CD4-positive, alpha-beta T cell treated with Interleukin-21 for 1 hour (primary cell): ENCODE measurements around the gene DSCAML1.

Experiments used
- DNase-seq: peaks from one replicate; pipeline ENCODE4 v3.0.0-alpha.2; 2020

The DSCAML1 gene

DNA sequence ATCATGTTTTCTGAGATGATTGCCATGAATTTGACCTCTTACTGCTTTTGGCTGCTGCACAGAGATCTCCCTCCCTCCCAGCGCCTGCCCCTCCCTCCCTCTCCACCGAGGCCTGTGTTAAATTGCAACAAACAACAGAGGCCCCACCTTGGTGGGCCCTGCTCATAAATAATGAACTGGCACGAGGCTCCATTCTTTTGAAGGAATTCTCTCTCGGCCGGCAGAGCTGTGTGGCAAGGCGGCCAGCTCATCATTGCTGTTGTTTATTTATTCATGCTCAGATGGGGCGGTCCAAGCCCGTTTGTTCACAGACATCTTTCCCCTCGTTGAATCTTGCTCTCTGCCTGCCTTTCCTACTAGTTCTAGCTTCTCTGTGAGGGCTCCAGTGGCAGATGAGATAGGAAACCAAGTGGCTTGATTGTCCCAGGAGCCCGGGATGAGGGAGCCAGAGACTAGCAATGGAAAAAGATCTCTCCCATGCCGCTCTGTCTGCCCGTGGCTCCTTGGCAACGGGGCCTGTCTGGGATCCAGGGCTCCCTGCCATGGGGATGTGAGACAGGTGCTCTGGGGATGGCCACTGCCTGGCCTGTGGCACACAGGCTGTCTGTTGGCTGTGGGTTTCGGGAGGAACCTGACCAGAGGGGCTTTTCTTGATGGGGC lies 192.6 kb downstream of the DSCAML1 start:
- DNase-seq: no peak

DNA sequence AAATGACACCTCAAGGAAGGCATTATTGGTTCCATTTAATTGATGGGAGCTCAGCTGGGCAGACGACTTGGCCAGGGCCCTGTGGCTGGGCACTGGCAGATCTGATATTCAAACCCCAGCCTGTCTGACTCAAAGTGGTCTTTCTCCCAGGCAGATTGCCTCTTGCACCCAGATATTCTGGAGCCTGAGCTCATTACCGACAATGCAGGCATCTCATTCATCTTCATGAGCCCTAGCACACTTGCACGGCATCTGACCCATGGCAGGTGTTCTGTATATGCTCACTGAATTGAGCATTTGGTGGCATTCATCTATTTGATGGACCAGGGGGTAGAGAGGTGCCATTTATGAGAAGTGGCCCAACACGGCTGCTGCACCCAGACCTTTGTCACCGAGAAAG lies 193.1 kb downstream of the DSCAML1 start:
- no peak for DNase-seq

DNA sequence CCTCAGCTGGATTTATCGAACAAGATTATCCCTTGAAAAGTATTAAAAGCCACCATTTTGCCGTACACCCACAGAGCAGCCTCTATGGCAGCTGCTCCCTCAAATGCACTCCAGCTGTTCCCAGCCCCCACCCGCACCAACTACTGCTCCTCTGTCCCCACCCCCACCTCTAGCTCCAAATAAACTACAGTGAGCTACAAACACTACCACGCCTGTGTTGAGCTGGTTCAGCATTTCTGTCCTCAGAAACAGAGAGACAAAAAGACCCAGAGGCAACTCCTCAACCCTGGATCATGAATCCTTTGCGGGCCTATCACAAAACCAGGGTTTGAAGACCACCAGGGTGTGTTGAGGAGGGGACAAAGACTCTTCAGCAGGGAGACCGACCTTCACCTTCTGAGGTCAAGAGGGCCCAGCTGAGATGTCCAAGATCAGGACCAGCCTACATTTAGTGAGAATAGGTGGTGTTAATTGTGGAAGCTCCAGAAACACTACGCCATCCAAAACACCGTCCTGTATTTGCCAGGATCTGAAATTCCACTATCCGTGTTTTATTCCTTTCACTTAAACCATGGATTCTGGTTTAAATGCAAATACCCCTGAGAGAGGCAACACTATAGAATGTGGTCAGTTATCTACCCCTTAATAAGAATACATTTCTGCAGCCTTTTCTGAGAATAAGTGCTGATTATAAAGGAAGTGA lies 195.9 kb downstream of the DSCAML1 start:
- no peak for DNase-seq

DNA sequence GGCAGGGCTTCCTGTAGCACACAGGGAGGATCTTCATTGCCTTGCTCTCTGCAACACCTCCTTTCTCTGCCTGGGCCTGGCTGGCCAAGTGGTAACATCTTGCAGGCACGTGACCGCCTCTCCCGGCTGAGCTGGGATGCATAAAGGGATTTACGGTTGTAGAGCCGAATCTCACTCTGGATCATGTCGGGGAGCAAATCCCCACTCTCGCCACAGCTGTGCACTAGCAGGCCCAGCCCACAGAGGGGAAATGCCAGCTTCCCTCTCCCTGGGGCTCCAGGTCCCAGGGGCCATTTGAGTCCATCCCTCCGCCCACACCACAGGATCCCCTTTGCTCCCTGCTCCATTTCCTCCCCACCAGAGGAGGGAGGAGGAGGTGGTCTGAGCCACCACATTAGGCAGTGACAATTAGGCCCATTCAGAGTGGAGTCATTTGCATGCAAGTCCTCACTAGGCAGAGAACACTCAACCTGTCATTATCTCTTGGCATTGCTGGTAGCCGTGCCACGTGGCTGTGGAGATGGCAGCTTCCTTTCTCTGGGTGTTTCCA lies 196.7 kb downstream of the DSCAML1 start:
- no peak for DNase-seq

DNA sequence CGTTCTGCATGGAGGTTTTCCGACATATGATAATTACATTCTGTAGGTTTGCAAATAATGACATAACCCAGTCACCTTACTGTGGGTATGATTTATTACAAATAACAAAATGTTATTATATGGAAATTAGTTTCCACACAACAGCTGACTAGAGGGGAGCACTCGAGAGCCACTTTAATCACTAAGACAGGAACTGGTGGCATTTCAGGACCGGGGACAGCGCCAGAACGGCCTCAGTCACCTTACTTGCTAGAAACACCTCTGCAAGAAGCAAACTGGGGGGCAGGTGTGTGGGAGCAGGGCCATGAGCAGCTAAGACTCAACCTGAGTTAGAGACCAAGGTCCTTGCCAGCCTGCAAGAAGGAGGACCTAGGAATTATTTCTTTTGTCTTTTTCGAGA lies 199.9 kb downstream of the DSCAML1 start:
- DNase-seq: peak; percentile 9

DNA sequence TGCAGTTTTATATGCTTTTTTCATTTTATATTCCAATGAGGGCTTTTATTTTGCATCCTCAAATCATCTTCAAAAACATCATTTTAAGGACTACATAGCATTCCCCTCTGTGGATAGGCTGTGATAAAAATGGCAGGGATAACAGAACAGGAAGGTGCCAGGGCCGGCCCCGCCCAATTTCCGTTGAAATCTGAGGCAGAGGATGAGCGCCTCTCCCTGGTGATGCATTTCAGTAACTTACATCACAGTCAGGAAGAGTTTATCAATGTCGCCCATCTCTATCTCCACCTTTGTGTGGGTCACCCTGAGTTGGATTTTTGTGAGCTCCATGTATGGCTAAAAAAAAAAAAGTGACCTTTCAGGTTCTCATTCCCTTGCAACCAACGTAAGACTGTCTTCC lies 201.6 kb downstream of the DSCAML1 start:
- no peak for DNase-seq

DNA sequence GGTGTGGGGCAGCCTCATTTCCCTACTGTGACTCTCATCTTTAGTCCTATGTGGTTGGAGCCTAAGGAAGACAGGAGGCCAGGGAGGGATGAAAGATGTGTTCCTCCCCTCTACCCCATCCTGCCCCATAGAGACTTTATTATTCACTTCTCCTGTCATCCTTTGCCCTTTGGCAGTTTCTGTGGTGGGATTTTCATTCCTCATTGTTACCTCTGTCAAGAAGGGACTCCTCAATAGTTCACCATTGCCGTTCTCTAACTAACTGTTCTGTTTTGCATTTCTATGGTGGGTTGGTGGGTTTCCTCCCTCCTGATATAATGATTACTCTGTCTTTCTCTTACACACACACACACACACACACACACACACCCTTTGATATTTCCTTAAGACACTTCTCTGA lies 202.3 kb downstream of the DSCAML1 start:
- DNase-seq: no peak

DNA sequence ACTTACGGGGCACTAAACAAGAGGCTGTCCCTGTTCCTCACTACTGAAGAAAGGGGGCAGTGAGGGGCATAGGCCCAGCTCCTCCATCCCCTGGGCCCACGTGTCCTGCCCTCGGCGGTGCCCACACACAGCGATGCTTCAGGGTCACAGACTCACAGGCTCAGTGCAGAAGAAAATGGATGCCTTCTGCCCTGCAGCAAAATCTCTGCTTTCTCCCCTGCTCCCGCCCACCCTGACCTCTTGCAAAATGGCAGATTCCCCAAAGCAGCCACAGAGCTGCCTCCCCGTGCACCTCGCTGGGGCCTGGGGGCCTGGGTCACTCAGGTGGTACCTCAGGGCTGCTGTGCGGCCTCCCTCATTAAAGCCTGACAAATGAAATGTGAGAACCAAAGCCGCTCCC lies 204.0 kb downstream of the DSCAML1 start:
- no peak for DNase-seq

DNA sequence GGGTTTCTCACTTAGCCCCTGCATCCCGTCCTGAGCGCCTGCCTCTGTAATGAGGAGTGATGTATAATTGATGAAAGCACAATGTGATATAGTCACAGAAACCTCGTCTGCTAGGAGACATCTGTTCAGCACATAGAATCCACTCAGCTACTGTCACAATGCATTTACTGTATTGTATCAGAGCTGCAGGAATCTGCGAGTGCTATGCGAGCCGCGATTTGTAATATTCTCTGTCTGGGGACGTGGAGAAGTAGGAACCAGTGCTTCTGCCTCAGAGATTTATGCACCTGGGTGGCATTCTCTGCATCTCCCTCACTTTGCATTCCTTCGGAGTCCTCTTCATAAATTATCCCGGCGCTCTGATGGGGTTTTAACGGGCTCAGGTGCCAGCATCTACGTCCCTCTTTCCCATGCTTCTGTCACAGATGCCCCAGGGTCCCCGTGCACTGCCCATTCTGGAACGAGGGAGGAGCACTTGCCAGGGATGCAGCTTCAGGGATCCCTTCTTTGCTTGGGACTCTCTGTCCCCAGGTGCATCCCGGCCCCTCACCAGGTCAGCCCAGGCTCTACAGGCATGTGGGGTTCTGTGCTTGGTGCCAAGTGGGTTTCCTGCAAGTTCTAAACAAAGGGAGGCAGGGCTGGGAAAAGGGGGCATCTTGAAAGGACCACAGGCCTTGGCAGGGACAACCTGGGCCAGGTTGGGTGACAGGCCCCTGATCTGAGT lies 205.5 kb downstream of the DSCAML1 start:
- DNase-seq: no peak

DNA sequence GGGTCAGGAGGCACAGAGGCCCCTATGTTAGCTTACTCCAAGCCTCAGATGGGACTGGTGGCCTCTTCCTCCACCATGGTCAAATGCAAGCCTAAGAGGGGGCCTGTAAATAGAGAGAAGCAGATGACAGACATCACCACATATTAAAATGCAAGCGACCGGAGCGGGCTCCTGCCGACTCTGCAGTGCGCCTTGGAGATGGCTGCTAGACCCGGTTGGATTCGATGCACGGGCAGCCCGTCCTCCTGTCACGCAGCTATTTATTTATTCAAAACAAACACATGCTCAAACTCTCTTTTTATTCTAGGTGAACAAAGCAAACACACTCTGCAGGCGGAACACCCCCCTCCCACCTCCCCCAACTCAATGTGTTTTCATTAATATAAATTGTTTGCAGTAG lies 208.0 kb downstream of the DSCAML1 start:
- DNase-seq: no peak

DNA sequence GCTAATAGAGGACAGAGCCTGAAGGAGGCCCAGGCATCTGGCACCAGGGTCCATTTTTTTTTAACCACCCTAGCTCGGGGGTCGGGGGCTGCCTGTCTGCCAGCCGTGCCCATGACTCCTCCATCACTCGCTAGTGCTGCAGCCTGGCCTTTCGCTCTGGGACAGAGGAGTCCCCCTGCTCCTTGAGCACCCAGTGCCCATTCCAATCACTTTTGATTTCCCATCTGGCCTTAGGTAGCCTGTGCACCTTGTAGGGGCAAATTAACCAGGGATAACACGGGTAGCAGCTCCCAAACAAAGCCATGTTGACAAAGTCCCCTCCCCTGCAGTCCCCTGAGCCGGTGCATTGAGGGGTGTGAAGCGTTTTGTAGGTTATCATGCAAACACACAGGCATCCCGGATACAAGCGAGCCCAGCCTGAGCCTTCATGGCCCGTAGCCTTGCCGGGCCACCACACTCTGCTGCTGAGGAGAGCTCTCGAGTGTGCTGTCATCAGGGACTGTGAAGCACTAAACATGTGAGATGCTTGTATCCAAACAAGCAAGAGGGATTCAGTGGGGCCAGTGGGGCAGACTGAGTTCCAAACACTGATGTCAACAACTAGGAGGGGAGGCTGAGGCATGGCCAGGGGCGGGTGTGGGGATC lies 208.7 kb downstream of the DSCAML1 start:
- no peak for DNase-seq

DNA sequence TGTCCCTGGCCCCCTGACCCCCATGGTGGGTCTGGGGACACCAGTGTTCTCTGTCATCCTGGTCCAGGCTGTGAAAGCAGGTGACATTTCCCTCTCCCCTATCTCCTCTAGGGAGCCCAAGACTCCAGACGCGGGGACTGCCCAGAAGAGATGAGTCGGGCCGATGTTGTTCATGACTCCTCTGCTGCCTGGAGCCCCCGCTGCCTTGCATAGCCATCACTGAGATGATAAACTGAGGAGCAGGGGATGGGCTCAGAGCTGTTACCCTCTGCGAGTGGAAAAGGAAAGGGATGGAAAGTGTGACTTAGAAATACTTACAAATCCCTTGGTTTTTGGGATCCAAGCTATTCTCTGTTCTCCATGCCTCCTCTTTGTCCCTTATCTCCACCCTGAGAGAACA lies 209.6 kb downstream of the DSCAML1 start:
- DNase-seq: no peak

DNA sequence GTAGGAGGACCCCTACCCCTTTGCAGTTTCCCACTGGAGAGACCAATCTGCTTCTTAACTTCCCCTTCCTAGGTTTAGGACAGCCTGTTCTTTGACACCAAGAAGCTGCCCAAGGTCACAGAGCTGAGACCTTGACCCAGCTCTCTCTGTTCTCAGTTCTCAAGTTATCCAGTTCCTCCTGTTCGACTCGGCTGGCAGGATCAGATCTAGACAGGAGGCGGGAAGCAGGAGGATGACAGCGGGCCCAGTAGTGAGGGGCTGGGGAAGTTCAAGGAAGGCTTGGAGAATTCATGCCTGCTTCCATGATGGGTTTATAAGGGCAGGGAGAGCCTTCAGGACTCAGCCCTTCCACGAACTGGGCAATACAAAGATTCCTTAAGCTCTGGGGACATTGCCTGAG lies 210.6 kb downstream of the DSCAML1 start:
- DNase-seq: no peak

DNA sequence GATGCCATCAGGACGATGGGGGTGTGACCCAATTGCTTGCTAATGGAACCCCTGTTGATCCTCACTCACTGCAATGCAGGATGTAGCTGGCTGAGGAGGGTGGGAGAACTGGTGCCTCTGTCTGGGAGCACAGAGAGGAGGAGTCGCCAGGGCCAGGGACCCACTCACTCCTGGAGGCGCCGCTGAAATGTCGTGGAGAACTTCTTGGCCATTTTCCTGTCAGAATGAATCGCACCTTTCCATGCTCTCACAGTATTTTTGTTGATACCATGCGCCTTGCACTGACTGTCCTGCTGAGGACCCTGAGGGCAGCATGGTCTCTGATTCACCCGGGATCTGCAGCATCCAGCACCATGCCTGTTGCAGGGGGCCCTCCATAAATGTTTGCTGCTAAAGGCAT lies 211.4 kb downstream of the DSCAML1 start:
- no peak for DNase-seq

DNA sequence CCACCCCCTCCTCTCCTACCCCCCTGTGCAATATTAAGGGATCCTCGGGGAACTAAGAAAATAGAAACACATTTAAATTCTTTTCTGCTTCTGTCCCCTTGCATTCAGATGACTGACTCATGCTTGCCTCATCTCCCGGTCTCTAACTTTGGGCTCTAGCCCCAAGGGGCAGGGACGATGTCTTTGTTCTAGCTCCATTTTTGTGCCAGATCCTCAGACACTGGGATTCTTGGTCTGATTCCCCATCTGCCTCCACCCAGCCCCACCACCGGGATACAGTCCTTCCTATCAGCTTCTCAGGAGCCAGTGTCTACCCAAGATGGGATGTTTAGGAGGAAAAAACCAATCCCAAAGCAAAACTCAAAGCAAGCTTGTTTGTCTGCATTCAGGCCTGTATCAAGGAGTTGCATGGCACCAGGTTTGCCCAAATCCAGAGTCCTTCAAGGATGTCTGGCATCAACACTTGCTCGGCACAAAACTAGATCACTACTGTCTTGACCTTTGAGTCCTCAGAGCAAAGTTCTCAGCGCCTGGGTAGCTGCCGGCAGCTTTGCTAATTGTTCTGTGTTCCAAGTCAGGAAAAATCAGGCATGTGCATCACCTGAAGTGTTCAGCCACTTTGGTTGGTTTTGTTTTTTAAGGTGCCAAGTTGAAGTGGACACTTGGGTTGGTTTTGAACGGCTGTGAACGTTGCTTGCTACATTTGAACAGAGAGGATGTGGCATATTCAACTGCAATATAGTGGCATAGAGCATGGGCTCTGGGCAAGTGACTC lies 212.8 kb downstream of the DSCAML1 start:
- no peak for DNase-seq

DNA sequence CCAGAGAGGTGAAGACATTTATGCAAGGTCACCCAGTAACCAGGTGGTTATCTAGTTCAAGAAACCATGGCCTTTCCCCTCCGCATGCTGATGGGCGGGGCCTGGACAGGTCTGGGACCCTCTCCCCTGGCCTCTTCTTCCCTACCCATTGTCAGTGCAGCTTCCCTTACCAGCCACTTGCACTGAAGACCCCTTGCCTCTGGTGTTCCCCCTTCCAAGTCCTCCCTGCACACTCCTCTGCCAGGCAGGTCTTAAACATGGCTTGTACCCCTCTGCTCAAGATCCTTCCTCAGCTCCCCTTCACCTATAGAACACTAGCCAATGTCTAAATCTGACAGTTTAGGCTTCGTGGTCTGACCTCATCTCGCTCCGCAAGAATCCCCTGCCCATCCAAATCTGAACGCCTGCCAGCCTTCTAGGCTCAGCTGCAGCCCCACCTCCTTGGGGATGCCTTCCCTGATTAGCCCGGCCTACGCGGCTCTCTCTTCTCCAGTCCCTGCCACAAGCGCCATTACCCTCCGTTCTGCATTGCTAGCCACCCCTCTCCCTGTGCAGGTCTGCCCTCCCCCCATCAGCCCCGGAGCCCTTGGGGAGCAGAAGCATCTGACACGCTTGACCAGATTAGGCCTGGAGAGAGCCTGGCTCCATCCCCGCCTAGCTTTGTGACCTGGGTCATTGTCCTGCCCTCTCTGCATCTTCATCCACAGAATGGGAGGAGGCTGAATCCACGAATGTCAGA lies 213.8 kb downstream of the DSCAML1 start:
- no peak for DNase-seq

DNA sequence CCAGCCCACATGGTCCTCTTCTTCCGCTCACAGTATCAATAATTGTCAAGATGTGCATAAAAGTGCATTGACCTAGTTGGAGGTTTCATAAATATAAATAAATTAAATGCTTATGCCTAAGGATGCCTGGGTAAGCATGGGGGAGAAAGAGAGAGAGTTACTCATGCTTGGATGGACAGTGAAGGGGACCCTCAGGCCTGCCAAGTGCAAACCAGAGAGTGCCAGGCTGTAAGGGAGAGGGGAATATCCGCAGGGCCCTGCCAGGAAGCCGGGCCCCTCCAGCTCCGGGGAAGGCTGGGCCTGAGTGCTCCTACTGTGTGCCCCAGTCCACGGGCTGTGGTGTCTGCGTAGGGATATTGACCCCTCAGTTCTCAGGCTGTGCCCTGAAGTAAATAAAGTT lies 214.6 kb downstream of the DSCAML1 start:
- no peak for DNase-seq

DNA sequence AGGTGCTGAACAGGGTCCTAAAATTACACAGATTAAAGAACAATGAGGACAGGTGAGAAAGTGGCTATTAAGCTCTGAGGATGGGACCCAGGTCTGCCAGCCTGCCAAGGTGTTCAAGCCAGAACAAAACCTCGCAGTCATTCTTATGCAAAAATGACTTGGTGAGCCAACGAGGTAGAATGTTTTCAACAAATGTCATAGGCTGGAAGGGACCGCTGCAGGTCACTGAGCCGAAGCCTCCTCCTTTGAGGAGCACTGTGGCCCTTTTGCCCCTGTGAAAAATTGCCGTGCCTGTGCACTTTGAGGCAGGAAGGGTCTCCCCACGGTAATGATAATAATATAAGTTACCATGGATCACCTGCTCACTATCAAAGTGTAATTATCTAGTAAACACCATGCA lies 216.2 kb downstream of the DSCAML1 start:
- no peak for DNase-seq

DNA sequence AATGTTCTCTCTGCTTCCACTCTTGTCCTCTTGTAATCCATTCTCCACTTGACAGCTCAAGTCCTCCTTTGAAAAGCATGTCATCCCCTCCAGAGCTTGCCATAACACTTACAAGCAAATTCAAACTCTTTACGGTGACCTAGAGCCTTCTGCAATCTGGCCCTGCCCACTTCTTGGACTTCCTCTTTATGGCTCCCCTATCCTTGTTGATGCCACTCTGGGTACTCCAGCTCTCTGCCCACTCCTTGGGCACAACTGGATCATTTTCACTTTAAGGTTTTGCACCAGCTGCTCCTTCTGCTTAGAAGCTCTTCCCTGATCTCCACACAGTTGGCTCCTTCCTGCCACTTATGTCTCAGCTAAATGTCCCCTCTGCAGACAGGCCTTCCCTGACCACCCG lies 217.9 kb downstream of the DSCAML1 start:
- DNase-seq: no peak

DNA sequence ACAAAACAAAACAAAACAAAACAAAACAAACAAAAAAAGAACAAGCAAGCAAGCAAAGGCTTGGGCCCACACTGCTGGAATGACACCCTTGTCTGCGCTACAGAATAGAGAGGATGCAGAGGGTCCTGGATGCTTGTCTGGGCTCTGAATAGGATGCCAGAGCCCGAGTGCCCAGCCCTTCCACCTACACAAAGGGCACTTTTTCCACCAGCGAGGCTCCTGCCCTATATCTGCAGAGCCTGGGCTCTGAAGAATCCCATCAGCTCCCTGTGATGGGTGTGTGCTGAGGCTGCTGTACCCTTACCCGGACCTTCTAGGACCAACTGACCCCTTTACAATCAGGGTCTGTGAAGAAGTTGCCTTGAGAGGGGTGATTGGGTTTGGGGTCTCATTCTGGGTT lies 221.2 kb downstream of the DSCAML1 start:
- DNase-seq: no peak

DNA sequence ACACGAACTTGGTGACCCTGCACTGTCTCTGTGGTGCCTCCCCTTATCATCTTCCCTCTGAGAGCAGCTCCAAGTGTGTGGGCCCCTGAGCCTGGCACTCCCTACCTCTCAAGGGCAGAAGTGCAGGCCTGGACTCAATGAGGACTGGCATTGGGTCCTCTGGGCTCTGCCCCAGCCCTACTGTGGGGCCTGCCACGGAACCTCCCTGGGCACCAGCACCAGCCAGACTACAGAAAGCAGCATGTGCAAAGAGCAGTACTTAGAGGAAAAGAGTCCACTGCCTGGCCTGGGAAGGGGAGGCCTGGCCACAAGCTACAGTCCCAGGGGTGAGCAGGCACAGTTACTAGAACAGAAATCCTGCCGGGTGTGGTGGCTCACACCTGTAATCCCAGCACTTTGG lies 222.5 kb downstream of the DSCAML1 start:
- DNase-seq: no peak

DNA sequence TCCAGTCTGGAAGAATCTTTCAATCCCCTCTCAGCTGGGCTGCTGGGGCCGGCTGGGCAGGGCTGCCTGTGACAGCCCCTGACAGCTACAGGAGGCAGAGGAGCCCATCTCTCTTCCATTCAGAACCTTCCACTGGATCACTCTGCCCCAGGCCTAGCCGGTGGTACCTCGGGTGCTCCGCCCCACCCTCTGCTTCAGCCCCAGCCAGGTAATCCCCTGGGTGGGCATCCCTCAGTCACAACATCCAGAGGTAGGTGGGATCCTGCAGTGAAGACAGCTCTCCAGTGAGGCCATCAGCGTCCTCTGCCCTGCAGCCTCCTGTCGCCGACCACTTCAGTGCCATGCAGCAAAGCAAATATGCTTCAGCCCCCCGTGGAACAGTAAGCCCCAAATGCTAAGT lies 223.7 kb downstream of the DSCAML1 start:
- no peak for DNase-seq
